K562 (cell line): ENCODE data around the gene OPHN1. TPM values are rescaled to one million over a fixed set of nuclear protein-coding genes. Genes with fewer than 3 reads are reported as not detected.

Experiments
- ATAC-seq: fragments of 200-7000 bp; cut with Tn5 transposase; 3 replicates; pipeline ENCODE4 v1.9.1; 2020; ENCODE audit warnings: moderate library complexity
- BruUV-seq: library from RNA; stranded (reverse); fragments of 400-500 nt; replicated peaks from 2 replicates; lab custom pipeline; 2021; lab: Mats Ljungman, UMichigan
- CTCF ChIA-PET: fragments of 300-600 bp; formaldehyde crosslinking; extraction: SDS; loops from one replicate; lab custom pipeline; 2021; ENCODE audit warnings: low intra/inter-chr PET ratio; lab: Yijun Ruan, JAX
- POLR2A ChIA-PET: fragments of 300-600, 350-650 bp; sonication (Branson Sonifier 250); formaldehyde crosslinking; extraction: SDS; loops from one replicate; lab custom pipeline; 2021; ENCODE audit warnings: antibody characterized with exemption, inconsistent platforms; lab: Yijun Ruan, JAX
- DNase-seq, 4 experiments: peaks; one replicate each; pipeline versions ENCODE4 v3.0.0 to v3.0.0-alpha.2; 2011 to 2018; ENCODE audit warnings: low spot score in 3 of 4, mixed read lengths in 3 of 4; ENCODE audit errors: extremely low read depth in 1 of 4
- FAIRE-seq: peaks from 2 replicates; lab custom pipeline; 2011; peaks lifted over from hg19 to GRCh38; lab: Jason Lieb, UNC
- H2AFZ ChIP-seq: 2 replicates; pipeline ENCODE4 v1.6.0; 2011; ENCODE audit warnings: low read depth, low read length, control low read depth, inconsistent platforms
- H3K27ac ChIP-seq: fragments of 200-600 bp; 3 replicates; pipeline ENCODE4 v1.8.0; 2011; ENCODE audit warnings: low read depth, mild to moderate bottlenecking, control low read depth, inconsistent platforms, low read length, moderate library complexity, mixed read lengths; ENCODE audit errors: extremely low read depth
- H3K27me3 ChIP-seq, 2 experiments: fragments of 300-600 bp in 1 of 2; 2 replicates in 1 of 2; 3 replicates in 1 of 2; pipeline versions ENCODE4 v1.6.0 to v1.8.0; 2011; ENCODE audit warnings: inconsistent platforms in 2 of 2, low read length in 2 of 2, mild to moderate bottlenecking in 1 of 2, mixed read lengths in 1 of 2, moderate library complexity in 1 of 2; ENCODE audit not compliant: control insufficient read depth in 2 of 2, insufficient read depth in 2 of 2
- H3K36me3 ChIP-seq: fragments of 300-600 bp; 3 replicates; pipeline ENCODE4 v1.8.0; 2011; ENCODE audit warnings: mild to moderate bottlenecking, low read length, inconsistent platforms; ENCODE audit not compliant: control insufficient read depth, insufficient read depth
- H3K4me1 ChIP-seq, 2 experiments: fragments of 200-600 bp in 1 of 2; replicated peaks in 1 of 2; 2 replicates in 1 of 2; 3 replicates in 1 of 2; pipeline versions ENCODE4 v1.5.1 to v1.8.0; 2011; ENCODE audit warnings: inconsistent platforms in 2 of 2, low read length in 2 of 2, mild to moderate bottlenecking in 1 of 2, mixed read lengths in 1 of 2, moderate library complexity in 1 of 2; ENCODE audit not compliant: control insufficient read depth in 2 of 2, insufficient read depth in 2 of 2
- H3K4me2 ChIP-seq: 2 replicates; pipeline ENCODE4 v1.6.1; 2011; ENCODE audit warnings: low read length, control low read depth, inconsistent platforms, mixed read lengths; ENCODE audit not compliant: insufficient read depth
- H3K4me3 ChIP-seq: fragments of 200-600 bp; sonication (generic), shearing (Covaris generic); 2 replicates; pipeline ENCODE4 v1.5.1; 2016; ENCODE audit warnings: control low read depth, inconsistent platforms
- H3K79me2 ChIP-seq: fragments of 200-600 bp; 3 replicates; pipeline ENCODE4 v1.8.0; 2011; ENCODE audit warnings: low read length, inconsistent platforms; ENCODE audit not compliant: control insufficient read depth, insufficient read depth
- H3K9ac ChIP-seq, 2 experiments: 2 replicates each; pipeline versions ENCODE4 v1.6.0 to v1.6.1; 2011; ENCODE audit warnings: low read depth in 2 of 2, low read length in 2 of 2, control low read depth in 1 of 2, inconsistent platforms in 1 of 2, mild to moderate bottlenecking in 1 of 2, mixed read lengths in 1 of 2; ENCODE audit not compliant: insufficient read depth in 1 of 2
- H3K9me1 ChIP-seq: one replicate; pipeline ENCODE4 v1.6.0; 2011; ENCODE audit warnings: inconsistent platforms, mild to moderate bottlenecking, low read length, moderate library complexity; ENCODE audit not compliant: control insufficient read depth, insufficient read depth
- H3K9me3 ChIP-seq: replicated peaks from 2 replicates; pipeline ENCODE4 v1.5.1; 2011; ENCODE audit warnings: low read depth, low read length, inconsistent platforms; ENCODE audit not compliant: control insufficient read depth, insufficient read depth
- H4K20me1 ChIP-seq: replicated peaks from 2 replicates; pipeline ENCODE4 v1.6.1; 2011; ENCODE audit warnings: low read length, inconsistent platforms, mixed read lengths; ENCODE audit not compliant: control insufficient read depth, insufficient read depth
- CBX2 ChIP-seq: fragments of 200-600 bp; sonication (generic); IDR thresholded peaks from one replicate; pipeline ENCODE4 v1.6.1; 2012; ENCODE audit warnings: mild to moderate bottlenecking, low read length, inconsistent platforms; ENCODE audit not compliant: insufficient read depth, poor library complexity, severe bottlenecking
- FOXK1 ChIP-seq: sonication (generic); formaldehyde crosslinking; IDR thresholded peaks from 2 replicates; pipeline ENCODE4 v1.8.0; 2022; ENCODE audit warnings: missing genetic modification reagents, mild to moderate bottlenecking, borderline replicate concordance
- HDAC6 ChIP-seq: IDR thresholded peaks from 2 replicates; pipeline ENCODE4 v1.6.1; 2012; ENCODE audit warnings: low read depth, mild to moderate bottlenecking, control low read depth, inconsistent platforms, low read length, moderate library complexity
- KLF6 ChIP-seq: fragments of 250-450 bp; sonication (Bioruptor Pico); IDR thresholded peaks from 2 replicates; pipeline ENCODE4 v1.4.0; 2020; ENCODE audit warnings: mild to moderate bottlenecking, moderate library complexity, borderline replicate concordance
- LCOR ChIP-seq: sonication (generic); formaldehyde crosslinking; IDR thresholded peaks from 2 replicates; pipeline ENCODE4 v1.8.0; 2022; ENCODE audit warnings: mild to moderate bottlenecking, missing genetic modification reagents
- NR1H2 ChIP-seq: sonication (generic); formaldehyde crosslinking; IDR thresholded peaks from 2 replicates; pipeline ENCODE4 v1.4.0; 2020; ENCODE audit warnings: mild to moderate bottlenecking, missing genetic modification reagents
- PTRF ChIP-seq: fragments of 450-650 bp; IDR thresholded peaks from 2 replicates; pipeline ENCODE4 v1.6.1; 2016; ENCODE audit warnings: mild to moderate bottlenecking, missing genetic modification characterization, missing compliant biosample characterization
- TAL1 ChIP-seq: fragments of 450-650 bp; IDR thresholded peaks from 2 replicates; pipeline ENCODE4 v1.6.1; 2016; ENCODE audit warnings: mild to moderate bottlenecking
- ZNF224 ChIP-seq: sonication (generic); formaldehyde crosslinking; IDR thresholded peaks from 2 replicates; pipeline ENCODE4 v1.8.0; 2022; ENCODE audit warnings: mild to moderate bottlenecking, missing genetic modification reagents
- ZNF263 ChIP-seq: sonication (generic); formaldehyde crosslinking; IDR thresholded peaks from 2 replicates; pipeline ENCODE4 v1.8.0; 2022; ENCODE audit warnings: mild to moderate bottlenecking, missing genetic modification reagents, borderline replicate concordance
- ZNF3 ChIP-seq: fragments of 250-450 bp; sonication (Bioruptor Pico); IDR thresholded peaks from 2 replicates; pipeline ENCODE4 v1.5.0; 2021; ENCODE audit warnings: mild to moderate bottlenecking, moderate library complexity
- WGBS: fragments of 100-300 bp; shearing (Covaris generic); methylation state at CpG from one replicate; pipeline ENCODE4 v1.1.6; 2016; ENCODE audit warnings: low coverage, mixed read lengths; ENCODE audit not compliant: insufficient coverage; ENCODE audit errors: missing lambda C conversion rate; 5-methylcytosine and 5-hydroxymethylcytosine counted together
- in situ Hi-C: fragments of 300-500 bp; cut with MboI; formaldehyde crosslinking; loops from 4 replicates; pipeline ENCODE4 v1.15.0; 2018; ENCODE audit warnings: inconsistent platforms, mixed read lengths
- intact Hi-C: fragments of 100-400 bp; cut with micrococcal nuclease; formaldehyde crosslinking; loops from 2 replicates; pipeline ENCODE4 v1.14.2; 2022
- polyA plus RNA-seq, 8 experiments: library from polyadenylated mRNA; depleted of rRNA in 4 of 8; stranded (reverse) in 5 of 8; unstranded in 3 of 8; fragments of >200 nt; fragmentation: Nextera tagmentation in 2 of 8; fragmentation: Illumina TruSeq in 1 of 8; extraction: Ambion mirVana in 2 of 8; extraction: Trizol in 1 of 8; gene quantifications; 2 replicates each; pipeline versions ENCODE4 v1.2.1 to v1.2.3, GENCODE V29; 2011 to 2014; ENCODE audit warnings: inconsistent platforms in 1 of 8, missing spikeins in 1 of 8
- total RNA-seq, 7 experiments: library from RNA; depleted of rRNA in 6 of 7; stranded (reverse); fragments of >200 nt in 6 of 7; fragmentation: Illumina TruSeq in 2 of 7; extraction: Trizol in 2 of 7; gene quantifications; 2 replicates each; pipeline versions ENCODE4 v1.2.1 to v1.2.3, GENCODE V29; 2011 to 2021; ENCODE audit warnings: low replicate concordance in 1 of 7
- TF ChIP-seq, protein P1 (sequence below): fragments of 450-650 bp; IDR thresholded peaks from 2 replicates; pipeline ENCODE4 v1.6.1; 2016
- TF ChIP-seq, protein P2 (sequence below): fragments of 250-450 bp; sonication (Bioruptor Pico); IDR thresholded peaks from 2 replicates; pipeline ENCODE4 v1.4.0; 2020; ENCODE audit warnings: mild to moderate bottlenecking, moderate library complexity

Gene OPHN1
- total and polyA plus RNA-seq, 9 of the 15 experiments (the other 6 are each of a cell fraction or from before 2014, with no cell fraction given) = 0.28 to 1.8 (median 1.0) TPM

DNA sequence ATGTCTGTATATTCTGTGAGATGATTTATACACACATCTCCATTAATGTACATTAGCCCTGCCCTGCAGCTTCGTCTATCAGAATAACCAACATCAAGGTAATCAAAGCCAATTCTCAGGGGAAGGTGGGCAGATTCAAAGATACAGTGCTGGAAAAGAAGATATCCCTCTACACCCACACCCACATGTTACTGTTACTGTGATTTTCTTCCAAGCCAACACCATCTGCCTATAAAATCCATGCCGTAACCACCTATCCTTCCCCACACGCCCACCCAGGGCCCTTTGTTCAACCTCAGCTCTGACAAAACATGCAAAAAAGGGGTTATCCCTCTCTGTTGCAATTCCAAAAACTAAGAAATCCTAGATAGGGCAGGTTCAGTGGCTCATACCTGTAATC, 20.0 kb downstream of the OPHN1 start:
- Histone ChIP-seq H3K36me3 (no peaks in the 10 kb centered on the region), H3K9me1 (no peaks in the 10 kb centered on the region), H3K4me2 (no peak overlapping the region), H3K4me3 (no peak overlapping the region), H2AFZ (no peak overlapping the region), H3K4me1 (no peaks in the 10 kb centered on the region), H3K79me2 (no peaks in the 10 kb centered on the region), H4K20me1 (no peaks in the 10 kb centered on the region), H3K9me3 (no peaks in the 10 kb centered on the region), H3K9ac (no peak overlapping the region), H3K27me3 (no peaks in the 10 kb centered on the region), H3K27ac (no peak overlapping the region)
- DNase-seq (no peak), ATAC-seq (no peak), FAIRE-seq (no peak)
- TF ChIP-seq CBX2 (no peak), ZNF263 (CRISPR knock-in tag) (no peak), ZNF224 (CRISPR knock-in tag) (no peak)
- ChIA-PET CTCF (no interaction called here), POLR2A (no interaction called here)
- in situ Hi-C loops = no loop called here
- 40% methylated on average over 3 of the region's 3 CpGs for WGBS
- intact Hi-C loops = no loop called here
- no TSS peak for BruUV-seq

DNA sequence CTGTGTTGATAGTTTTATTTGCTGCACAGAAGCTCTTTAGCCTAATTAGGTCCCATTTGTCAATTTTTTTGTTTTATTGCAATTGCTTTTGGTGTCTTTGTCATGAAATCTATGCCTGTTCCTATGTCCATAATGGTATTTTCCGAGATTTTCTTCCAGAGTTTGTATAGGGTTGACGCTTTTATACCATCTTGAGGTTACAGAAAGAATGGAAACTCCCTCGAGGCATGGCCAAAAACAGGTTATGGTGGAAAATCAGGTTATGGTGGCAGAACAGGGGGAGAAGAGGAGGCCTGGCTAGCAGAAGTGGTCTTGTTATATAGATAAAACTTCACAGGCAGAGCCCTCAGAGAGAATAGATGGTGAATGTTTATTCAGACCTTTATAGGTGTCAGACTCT, 21.6 kb downstream of the OPHN1 start:
- ChIA-PET CTCF (no interaction called here), POLR2A (no interaction called here)
- no peak overlapping the region for H3K27ac ChIP-seq
- in situ Hi-C loops (no loop called here), intact Hi-C loops (no loop called here)
- TF ChIP-seq, protein P1, sequence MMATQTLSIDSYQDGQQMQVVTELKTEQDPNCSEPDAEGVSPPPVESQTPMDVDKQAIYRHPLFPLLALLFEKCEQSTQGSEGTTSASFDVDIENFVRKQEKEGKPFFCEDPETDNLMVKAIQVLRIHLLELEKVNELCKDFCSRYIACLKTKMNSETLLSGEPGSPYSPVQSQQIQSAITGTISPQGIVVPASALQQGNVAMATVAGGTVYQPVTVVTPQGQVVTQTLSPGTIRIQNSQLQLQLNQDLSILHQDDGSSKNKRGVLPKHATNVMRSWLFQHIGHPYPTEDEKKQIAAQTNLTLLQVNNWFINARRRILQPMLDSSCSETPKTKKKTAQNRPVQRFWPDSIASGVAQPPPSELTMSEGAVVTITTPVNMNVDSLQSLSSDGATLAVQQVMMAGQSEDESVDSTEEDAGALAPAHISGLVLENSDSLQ = no peak
- TF ChIP-seq FOXK1 (CRISPR knock-in tag) (no peak), KLF6 (no peak), HDAC6 (no peak), NR1H2 (no peak), PTRF (tag) (no peak), LCOR (CRISPR knock-in tag) (no peak), TAL1 (no peak), ZNF3 (no peak)
- TF ChIP-seq, protein P2, sequence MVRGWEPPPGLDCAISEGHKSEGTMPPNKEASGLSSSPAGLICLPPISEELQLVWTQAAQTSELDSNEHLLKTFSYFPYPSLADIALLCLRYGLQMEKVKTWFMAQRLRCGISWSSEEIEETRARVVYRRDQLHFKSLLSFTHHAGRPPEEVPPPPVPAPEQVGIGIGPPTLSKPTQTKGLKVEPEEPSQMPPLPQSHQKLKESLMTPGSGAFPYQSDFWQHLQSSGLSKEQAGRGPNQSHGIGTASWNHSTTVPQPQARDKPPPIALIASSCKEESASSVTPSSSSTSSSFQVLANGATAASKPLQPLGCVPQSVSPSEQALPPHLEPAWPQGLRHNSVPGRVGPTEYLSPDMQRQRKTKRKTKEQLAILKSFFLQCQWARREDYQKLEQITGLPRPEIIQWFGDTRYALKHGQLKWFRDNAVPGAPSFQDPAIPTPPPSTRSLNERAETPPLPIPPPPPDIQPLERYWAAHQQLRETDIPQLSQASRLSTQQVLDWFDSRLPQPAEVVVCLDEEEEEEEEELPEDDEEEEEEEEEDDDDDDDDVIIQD = no peak
- no peaks in the 10 kb centered on the region for H3K27me3 ChIP-seq
- H3K36me3 ChIP-seq = no peaks in the 10 kb centered on the region
- no peaks in the 10 kb centered on the region for H4K20me1 ChIP-seq
- H3K4me3 ChIP-seq = no peak overlapping the region
- 17% methylated on average over 3 of the region's 3 CpGs for WGBS
- H3K9ac ChIP-seq = no peak overlapping the region
- ATAC-seq (no peak), DNase-seq (no peak), FAIRE-seq (no peak)
- H3K9me3 ChIP-seq = no peaks in the 10 kb centered on the region
- no peaks in the 10 kb centered on the region for H3K79me2 ChIP-seq
- no TSS peak for BruUV-seq
- H3K4me1 ChIP-seq = no peaks in the 10 kb centered on the region
- no peaks in the 10 kb centered on the region for H3K9me1 ChIP-seq
- H3K4me2 ChIP-seq = no peak overlapping the region
- no peak overlapping the region for H2AFZ ChIP-seq
